Right lobe of liver (tissue), 6 donors: ENCODE measurements around the gene CEP350. TPM values are rescaled to one million over a fixed set of nuclear protein-coding genes. Genes with fewer than 3 reads are reported as not detected.
"Not testable (repeated sequence)": the region's sequence is repeated elsewhere in the genome, so short reads cannot be mapped to it uniquely, and the experiment has no call there.

Experiments used
- ATAC-seq, 4 donors: fragments of 200-7000 bp; cut with Tn5 transposase; one replicate each; pipeline ENCODE4 v1.9.1; 2020; ENCODE audit warnings: mild to moderate bottlenecking in 4 of 4, moderate library complexity in 4 of 4
- DNase-seq, 3 donors: peaks; one replicate each; pipeline ENCODE4 v3.0.0-alpha.2; 2020
- H3K27ac ChIP-seq, 3 donors: fragments of 200-600 bp; one replicate each; pipeline ENCODE4 v1.8.0; 2022
- H3K27me3 ChIP-seq, 2 donors: fragments of 200-600 bp; one replicate each; pipeline ENCODE4 v1.8.0; 2022
- H3K36me3 ChIP-seq, 4 donors: fragments of 200-600 bp; sonication (generic) in 1 of 4; one replicate each; pipeline versions ENCODE4 v1.5.1 to v1.8.0; 2017 to 2022; ENCODE audit warnings: control low read depth in 1 of 4
- H3K4me1 ChIP-seq, 4 donors: fragments of 200-600 bp; sonication (generic) in 1 of 4; one replicate each; pipeline versions ENCODE4 v1.5.1 to v1.8.0; 2017 to 2022; ENCODE audit warnings: control low read depth in 1 of 4
- H3K4me3 ChIP-seq, 3 donors: fragments of 200-600 bp; one replicate each; pipeline ENCODE4 v1.8.0; 2022
- H3K9me3 ChIP-seq, 4 donors: fragments of 200-600 bp; sonication (generic) in 1 of 4; one replicate each; pipeline versions ENCODE4 v1.5.1 to v1.8.0; 2017 to 2022; ENCODE audit warnings: control low read depth in 1 of 4
- CTCF ChIP-seq, 4 donors: fragments of 200-600 bp in 3 of 4; fragments of 450-650 bp in 1 of 4; IDR thresholded peaks; one replicate each; pipeline versions ENCODE4 v1.5.1 to v1.8.0; 2016 to 2022; ENCODE audit warnings: antibody characterized with exemption in 4 of 4, mild to moderate bottlenecking in 2 of 4
- POLR2A ChIP-seq: fragments of 450-650 bp; IDR thresholded peaks from one replicate; pipeline ENCODE4 v1.6.1; 2017; ENCODE audit warnings: antibody characterized with exemption, mild to moderate bottlenecking
- WGBS: methylation state at CpG from one replicate; pipeline ENCODE4 v1.1.6; 2018; ENCODE audit warnings: low coverage, low lambda C conversion rate; ENCODE audit not compliant: insufficient coverage; ENCODE audit errors: missing lambda C conversion rate; 5-methylcytosine and 5-hydroxymethylcytosine counted together
- intact Hi-C, 2 donors: fragments of 100-400 bp; cut with DNase I; formaldehyde crosslinking; loops; one replicate each; pipeline versions ENCODE4 v1.11.2 to v1.14.1; 2022
- total RNA-seq, 6 experiments: library from RNA; depleted of rRNA in 2 of 6; stranded (reverse); fragments of >200 nt in 2 of 6; fragmentation: NEBNext Ultra II Directional in 3 of 6; extraction: Animal tissue kit (Norgen Biotek cat#: 25700) in 3 of 6; gene quantifications; one replicate each; pipeline versions ENCODE4 v1.1.0 to v1.2.4, GENCODE V29; 2016 to 2023
- donor health status: DM: no; HTN: yes; CAD: no.
- donor health status: DM: no; HTN: no; CAD: no.
- donor health status: DM: no; HTN: no; CAD: no.
- donor health status: DM: no; HTN: yes; CAD: no.
- donor health status: DM: no; HTN: yes; CAD: no.

The CEP350 gene
- total RNA-seq, 6 experiments from 2014 or later = 15.6 to 24.6 (median 21.3) TPM

GRCh38 chr1:180002437-180002836 lies 47.8 kb downstream of the CEP350 start:
- no peaks in the 10 kb centered on the region for H3K27me3 ChIP-seq
- peaks cover 0 to 4% (median 0%) of the 10 kb centered on the region in 4 donors for H3K4me1 ChIP-seq
- DNase-seq (no peak), ATAC-seq (no peak)
- peaks cover 0 to 4% (median 0%) of the 10 kb centered on the region in 4 donors for H3K36me3 ChIP-seq
- H3K9me3 ChIP-seq = no peaks in the 10 kb centered on the region
- H3K27ac ChIP-seq = no peak overlapping the region
- no peak overlapping the region for H3K4me3 ChIP-seq
- TF ChIP-seq POLR2A (no peak), CTCF (IDR thresholded peaks at IDR 0.05) (no peak)
- intact Hi-C loops = no loop called here

- intact Hi-C loops = no loop called here
- Histone ChIP-seq H3K4me3 (no peak overlapping the region), H3K4me1 (peaks cover 0 to 4% (median 0%) of the 10 kb centered on the region in 4 donors), H3K9me3 (no peaks in the 10 kb centered on the region), H3K27me3 (no peaks in the 10 kb centered on the region), H3K36me3 (peaks cover 0 to 4% (median 0%) of the 10 kb centered on the region in 4 donors), H3K27ac (no peak overlapping the region)
- WGBS = 96% methylated on average over 3 of the region's 3 CpGs
- DNase-seq (no peak), ATAC-seq (no peak)
- TF ChIP-seq CTCF (IDR thresholded peaks at IDR 0.05) (no peak), POLR2A (no peak)
Observed at GRCh38 chr1:180003026-180003695, 48.6 kb downstream of the CEP350 start.

- H3K27me3 ChIP-seq, DNase-seq, H3K27ac ChIP-seq, H3K9me3 ChIP-seq, ATAC-seq, H3K36me3 ChIP-seq, H3K4me3 ChIP-seq, intact Hi-C loops, H3K4me1 ChIP-seq: not testable (repeated sequence)
- 100% methylated on average over 1 of the region's 1 CpG for WGBS
Observed at GRCh38 chr1:180006762-180007161, 52.2 kb downstream of the CEP350 start.

GRCh38 chr1:180020017-180020416 lies 65.4 kb downstream of the CEP350 start:
- intact Hi-C loops = no loop called here
- H3K27ac ChIP-seq = no peak overlapping the region
- H3K27me3 ChIP-seq = no peaks in the 10 kb centered on the region
- no peak overlapping the region for H3K4me3 ChIP-seq
- peaks cover 3 to 67% (median 23%) of the 10 kb centered on the region in 4 donors for H3K36me3 ChIP-seq
- 92% methylated on average over 1 of the region's 1 CpG for WGBS
- DNase-seq (no peak), ATAC-seq (no peak)
- no peaks in the 10 kb centered on the region for H3K4me1 ChIP-seq
- H3K9me3 ChIP-seq = no peaks in the 10 kb centered on the region
- TF ChIP-seq POLR2A = no peak
- no peak for TF ChIP-seq CTCF (IDR thresholded peaks at IDR 0.05)

GRCh38 chr1:180026556-180026955 lies 71.9 kb downstream of the CEP350 start:
- no peaks in the 10 kb centered on the region for H3K27me3 ChIP-seq
- ATAC-seq (no peak), DNase-seq (no peak)
- intact Hi-C loops = no loop called here
- H3K4me3 ChIP-seq = no peak overlapping the region
- H3K27ac ChIP-seq = no peak overlapping the region
- TF ChIP-seq CTCF (IDR thresholded peaks at IDR 0.05) = no peak
- TF ChIP-seq POLR2A = no peak
- peaks cover 4 to 39% (median 12%) of the 10 kb centered on the region in 4 donors for H3K36me3 ChIP-seq
- WGBS = 94% methylated on average over 3 of the region's 3 CpGs
- H3K9me3 ChIP-seq = no peaks in the 10 kb centered on the region
- peaks cover 0 to 19% (median 2%) of the 10 kb centered on the region in 4 donors for H3K4me1 ChIP-seq
